Measurements from ENCODE around the gene KCNF1.

GRCh38 chr2:10879624-10880585, 31.8 kb upstream of the KCNF1 start:
- TF ChIP-seq, protein P1, sequence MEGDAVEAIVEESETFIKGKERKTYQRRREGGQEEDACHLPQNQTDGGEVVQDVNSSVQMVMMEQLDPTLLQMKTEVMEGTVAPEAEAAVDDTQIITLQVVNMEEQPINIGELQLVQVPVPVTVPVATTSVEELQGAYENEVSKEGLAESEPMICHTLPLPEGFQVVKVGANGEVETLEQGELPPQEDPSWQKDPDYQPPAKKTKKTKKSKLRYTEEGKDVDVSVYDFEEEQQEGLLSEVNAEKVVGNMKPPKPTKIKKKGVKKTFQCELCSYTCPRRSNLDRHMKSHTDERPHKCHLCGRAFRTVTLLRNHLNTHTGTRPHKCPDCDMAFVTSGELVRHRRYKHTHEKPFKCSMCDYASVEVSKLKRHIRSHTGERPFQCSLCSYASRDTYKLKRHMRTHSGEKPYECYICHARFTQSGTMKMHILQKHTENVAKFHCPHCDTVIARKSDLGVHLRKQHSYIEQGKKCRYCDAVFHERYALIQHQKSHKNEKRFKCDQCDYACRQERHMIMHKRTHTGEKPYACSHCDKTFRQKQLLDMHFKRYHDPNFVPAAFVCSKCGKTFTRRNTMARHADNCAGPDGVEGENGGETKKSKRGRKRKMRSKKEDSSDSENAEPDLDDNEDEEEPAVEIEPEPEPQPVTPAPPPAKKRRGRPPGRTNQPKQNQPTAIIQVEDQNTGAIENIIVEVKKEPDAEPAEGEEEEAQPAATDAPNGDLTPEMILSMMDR (IDR thresholded peaks at IDR 0.05; ENCODE audit: low read length): no peak
- no peak for TF ChIP-seq EZH2 (optimal IDR thresholded peaks at IDR 0.05; ENCODE audit: low read depth, low read length)
- no peak for TF ChIP-seq EZH2phosphoT487 (IDR thresholded peaks at IDR 0.05; ENCODE audit: low read length)
